ENCODE measurements around the gene TMEM62. TPM values are rescaled to one million over a fixed set of nuclear protein-coding genes. Genes with fewer than 3 reads are reported as not detected.

The TMEM62 gene
- total RNA-seq, 4 donors from 2014 or later: 11.5 to 25.2 (median 22.9) TPM

- H3K9me3 ChIP-seq: no peaks in the 10 kb centered on the region
- TF ChIP-seq POLR2A (IDR thresholded peaks at IDR 0.05): no peak
- TF ChIP-seq CTCF (IDR thresholded peaks at IDR 0.05): peak in 3 of 4 experiments; percentile 45 to 60 (median 50)
- no peaks in the 10 kb centered on the region for H3K36me3 ChIP-seq
- 33 to 45% methylated on average over 8 of the region's 8 CpGs for WGBS, 2 donors (ENCODE audit: low coverage in 1 of 2)
- peaks cover 0 to 5% (median 0%) of the 10 kb centered on the region in 3 donors for H3K4me1 ChIP-seq
- no peak overlapping the region for H3K27ac ChIP-seq
- H3K27me3 ChIP-seq: peaks cover 19% of the 10 kb centered on the region
- H3K4me3 ChIP-seq: no peak overlapping the region
- ATAC-seq: peak; percentile 50
Observed at GRCh38 chr15:43204016-43204901, 70.9 kb downstream of the TMEM62 start.

GRCh38 chr15:43206054-43206453 lies 72.7 kb downstream of the TMEM62 start:
- no peak for ATAC-seq
- H3K9me3 ChIP-seq: no peaks in the 10 kb centered on the region
- H3K4me3 ChIP-seq: no peak overlapping the region
- H3K27me3 ChIP-seq: peaks cover 37% of the 10 kb centered on the region
- H3K36me3 ChIP-seq: no peaks in the 10 kb centered on the region
- TF ChIP-seq POLR2A (IDR thresholded peaks at IDR 0.05): no peak
- TF ChIP-seq EP300 (IDR thresholded peaks at IDR 0.05): no peak
- no peak for TF ChIP-seq CTCF (IDR thresholded peaks at IDR 0.05)
- no peak for TF ChIP-seq POLR2AphosphoS5 (IDR thresholded peaks at IDR 0.05)
- WGBS, 2 donors (ENCODE audit: low coverage in 1 of 2): 70 to 80% methylated on average over 1 to 4 of the region's 5 CpGs
- H3K4me1 ChIP-seq: peaks cover 0 to 5% (median 0%) of the 10 kb centered on the region in 3 donors
- H3K27ac ChIP-seq: no peak overlapping the region

- no peak overlapping the region for H3K4me3 ChIP-seq
- no peak for ATAC-seq
- H3K27ac ChIP-seq: no peak overlapping the region
- peaks cover 46% of the 10 kb centered on the region for H3K27me3 ChIP-seq
- WGBS, 2 donors (ENCODE audit: low coverage in 1 of 2): 100% methylated on average over 1 of the region's 9 CpGs
- no peaks in the 10 kb centered on the region for H3K9me3 ChIP-seq
- H3K36me3 ChIP-seq: no peaks in the 10 kb centered on the region
- TF ChIP-seq POLR2A (IDR thresholded peaks at IDR 0.05) (no peak), CTCF (IDR thresholded peaks at IDR 0.05) (no peak), EP300 (IDR thresholded peaks at IDR 0.05) (no peak), POLR2AphosphoS5 (IDR thresholded peaks at IDR 0.05) (no peak)
- H3K4me1 ChIP-seq: peaks cover 0 to 5% (median 0%) of the 10 kb centered on the region in 3 donors
Observed at GRCh38 chr15:43207024-43207423, 73.6 kb downstream of the TMEM62 start.

GRCh38 chr15:43208052-43209002 lies 74.9 kb downstream of the TMEM62 start:
- WGBS, 2 donors (ENCODE audit: low coverage in 1 of 2): 44 to 51% methylated on average over 3 to 4 of the region's 23 CpGs
- Histone ChIP-seq H3K4me3 (no peak overlapping the region), H3K36me3 (no peaks in the 10 kb centered on the region), H3K9me3 (no peaks in the 10 kb centered on the region), H3K4me1 (peaks cover 0 to 5% (median 0%) of the 10 kb centered on the region in 3 donors), H3K27me3 (peaks cover 46% of the 10 kb centered on the region), H3K27ac (no peak overlapping the region)
- no peak for ATAC-seq
- TF ChIP-seq POLR2A (IDR thresholded peaks at IDR 0.05): no peak
- no peak for TF ChIP-seq EP300 (IDR thresholded peaks at IDR 0.05)
- no peak for TF ChIP-seq POLR2AphosphoS5 (IDR thresholded peaks at IDR 0.05)
- no peak for TF ChIP-seq CTCF (IDR thresholded peaks at IDR 0.05)
